K562 (cell line): ENCODE measurements around the gene PRTFDC1. TPM values are rescaled to one million over a fixed set of nuclear protein-coding genes. Genes with fewer than 3 reads are reported as not detected.
A peak's percentile ranks its signal among the peaks of the same experiment; 100 is the strongest.

Experiments used
- KDM5B ChIP-seq: fragments of 200-600 bp; sonication (generic); IDR thresholded peaks from 2 replicates; pipeline ENCODE4 v1.6.1; 2012; ENCODE audit warnings: low read depth, mild to moderate bottlenecking, moderate library complexity, low read length, control low read depth, inconsistent platforms; ENCODE audit not compliant: insufficient replicate concordance
- LEF1 ChIP-seq: fragments of 450-650 bp; IDR thresholded peaks from 2 replicates; pipeline ENCODE4 v1.6.1; 2016; ENCODE audit warnings: mild to moderate bottlenecking
- MCM2 ChIP-seq: fragments of 450-650 bp; IDR thresholded peaks from 2 replicates; pipeline ENCODE4 v1.6.1; 2017; ENCODE audit warnings: low read depth, mild to moderate bottlenecking
- NCOA2 ChIP-seq, 2 experiments: fragments of 450-650 bp; IDR thresholded peaks; 2 replicates each; pipeline ENCODE4 v1.6.1; 2018; ENCODE audit warnings: mild to moderate bottlenecking in 2 of 2, moderate library complexity in 1 of 2; ENCODE audit not compliant: partially characterized antibody in 2 of 2
- NFIX ChIP-seq: fragments of 250-450 bp; sonication (Bioruptor Pico); IDR thresholded peaks from 2 replicates; pipeline ENCODE4 v1.4.0; 2020; ENCODE audit warnings: low read depth, mild to moderate bottlenecking, moderate library complexity
- PHF21A ChIP-seq: fragments of 450-650 bp; IDR thresholded peaks from 2 replicates; pipeline ENCODE4 v1.6.1; 2017; ENCODE audit warnings: low read depth, borderline replicate concordance
- RHOXF2B ChIP-seq: fragments of 250-450 bp; sonication (Bioruptor Pico); conservative IDR thresholded peaks from 2 replicates; pipeline ENCODE4 v1.5.1; 2021
- SAP30 ChIP-seq: fragments of 200-600 bp; sonication (generic); IDR thresholded peaks from 2 replicates; pipeline ENCODE4 v1.6.1; 2012; ENCODE audit warnings: borderline replicate concordance, low read depth, mild to moderate bottlenecking, moderate library complexity, low read length, control low read depth, inconsistent platforms; ENCODE audit not compliant: insufficient read depth, poor library complexity, severe bottlenecking
- SIX5 ChIP-seq, 2 experiments: IDR thresholded peaks; 2 replicates each; pipeline ENCODE4 v1.6.1; 2011; ENCODE audit warnings: low read length in 2 of 2, borderline replicate concordance in 1 of 2, low read depth in 1 of 2, mild to moderate bottlenecking in 1 of 2, moderate library complexity in 1 of 2; ENCODE audit not compliant: insufficient read depth in 1 of 2
- STAT5B ChIP-seq: fragments of 250-450 bp; sonication (Bioruptor Pico); IDR thresholded peaks from 2 replicates; pipeline ENCODE4 v1.8.0; 2021; ENCODE audit warnings: mild to moderate bottlenecking, inconsistent platforms
- XRCC4 ChIP-seq: IDR thresholded peaks from one replicate; pipeline ENCODE4 v1.6.1; 2011; ENCODE audit not compliant: insufficient read depth, insufficient read length; ENCODE audit errors: extremely low read depth
- XRCC5 ChIP-seq: fragments of 200-400 bp; formaldehyde crosslinking; IDR thresholded peaks from 2 replicates; pipeline ENCODE4 v1.6.1; 2017; ENCODE audit warnings: low read depth, mild to moderate bottlenecking, low read length
- ZBTB49 ChIP-seq: sonication (generic); formaldehyde crosslinking; IDR thresholded peaks from 2 replicates; pipeline ENCODE4 v1.8.0; 2022; ENCODE audit warnings: missing genetic modification reagents, mild to moderate bottlenecking, borderline replicate concordance
- ZC3H8 ChIP-seq: fragments of 450-650 bp; IDR thresholded peaks from 2 replicates; pipeline ENCODE4 v1.6.1; 2017
- ZNF511 ChIP-seq: sonication (generic); formaldehyde crosslinking; IDR thresholded peaks from 2 replicates; pipeline ENCODE4 v1.8.0; 2022; ENCODE audit warnings: mild to moderate bottlenecking, missing genetic modification reagents
- polyA plus RNA-seq, 8 experiments: library from polyadenylated mRNA; depleted of rRNA in 4 of 8; stranded (reverse) in 5 of 8; unstranded in 3 of 8; fragments of >200 nt; fragmentation: Nextera tagmentation in 2 of 8; fragmentation: Illumina TruSeq in 1 of 8; extraction: Ambion mirVana in 2 of 8; extraction: Trizol in 1 of 8; gene quantifications; 2 replicates each; pipeline versions ENCODE4 v1.2.1 to v1.2.3, GENCODE V29; 2011 to 2014; ENCODE audit warnings: inconsistent platforms in 1 of 8, missing spikeins in 1 of 8
- total RNA-seq, 7 experiments: library from RNA; depleted of rRNA in 6 of 7; stranded (reverse); fragments of >200 nt in 6 of 7; fragmentation: Illumina TruSeq in 2 of 7; extraction: Trizol in 2 of 7; gene quantifications; 2 replicates each; pipeline versions ENCODE4 v1.2.1 to v1.2.3, GENCODE V29; 2011 to 2021; ENCODE audit warnings: low replicate concordance in 1 of 7
- TF ChIP-seq, protein P1 (sequence below), 2 experiments: fragments of 250-450 bp in 1 of 2; fragments of 450-650 bp in 1 of 2; sonication (Bioruptor Pico) in 1 of 2; IDR thresholded peaks; 2 replicates each; pipeline versions ENCODE4 v1.6.1 to v1.8.0; 2016 to 2021; ENCODE audit warnings: mild to moderate bottlenecking in 2 of 2, moderate library complexity in 2 of 2, missing compliant biosample characterization in 1 of 2, missing genetic modification characterization in 1 of 2
- TF ChIP-seq, protein P2 (sequence below): sonication (generic); formaldehyde crosslinking; IDR thresholded peaks from 2 replicates; pipeline ENCODE4 v1.8.0; 2022; ENCODE audit warnings: mild to moderate bottlenecking, missing genetic modification reagents, borderline replicate concordance
- TF ChIP-seq, protein P3 (sequence below), 2 experiments: fragments of 200-800 bp in 1 of 2; sonication (Bioruptor generic) in 1 of 2; sonication (generic) in 1 of 2; formaldehyde crosslinking in 1 of 2; IDR thresholded peaks in 1 of 2; conservative IDR thresholded peaks in 1 of 2; 2 replicates each; pipeline versions ENCODE4 v1.5.0 to v1.6.1; 2016 to 2020; ENCODE audit warnings: missing compliant biosample characterization in 1 of 2, missing genetic modification characterization in 1 of 2, missing genetic modification reagents in 1 of 2

The PRTFDC1 gene
- total and polyA plus RNA-seq, 9 of the 15 experiments (the other 6 are each of a cell fraction or from before 2014, with no cell fraction given): 7.0 to 27.6 (median 10.0) TPM

DNA sequence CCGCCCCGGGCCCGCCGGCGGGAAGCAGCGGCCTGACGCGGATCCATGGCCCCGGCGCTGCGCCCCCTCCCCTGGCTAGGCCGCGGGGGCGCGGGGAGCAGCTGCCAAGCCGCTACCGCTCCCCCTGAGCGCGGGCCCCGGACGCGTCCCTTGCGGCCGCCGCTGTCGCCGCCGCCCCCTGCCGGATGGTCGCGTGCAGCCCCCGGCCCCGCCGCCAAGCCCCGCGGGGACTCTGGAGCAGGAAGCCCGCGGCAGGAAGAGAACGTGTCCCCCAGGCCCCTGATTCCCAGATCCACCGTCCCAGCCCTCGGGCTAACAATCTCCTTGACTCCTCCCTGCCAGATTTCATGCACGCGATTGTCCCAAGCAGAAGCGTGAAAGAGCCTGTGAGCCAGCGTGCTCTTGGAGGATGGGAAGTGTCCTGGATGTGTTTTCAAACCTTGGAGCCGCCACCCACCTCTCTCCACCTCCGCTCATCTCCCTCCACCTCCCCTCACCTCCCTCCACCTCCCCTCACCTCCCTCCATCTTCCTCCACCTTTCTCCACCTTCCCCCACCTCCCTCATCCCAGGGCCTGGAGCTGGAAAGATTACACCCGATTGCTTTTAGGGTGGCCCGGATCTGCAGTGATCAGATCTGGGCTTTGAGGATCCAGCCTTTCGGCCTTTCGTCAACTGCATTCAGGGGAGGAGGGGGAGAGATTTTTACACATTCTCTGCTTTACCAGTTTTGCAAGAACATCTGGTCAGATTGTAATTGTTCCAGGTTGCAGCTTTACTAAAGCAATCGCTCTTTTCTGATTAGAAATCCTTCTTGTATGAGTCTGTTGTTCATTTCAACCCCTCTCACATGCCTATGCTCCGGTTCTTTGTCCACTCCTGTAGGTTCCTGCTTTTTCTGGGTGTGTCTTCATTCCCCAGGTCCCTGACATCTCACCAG, 570 bp upstream of the PRTFDC1 start (continued):
- no peak for TF ChIP-seq ZBTB49
- TF ChIP-seq, protein P1, sequence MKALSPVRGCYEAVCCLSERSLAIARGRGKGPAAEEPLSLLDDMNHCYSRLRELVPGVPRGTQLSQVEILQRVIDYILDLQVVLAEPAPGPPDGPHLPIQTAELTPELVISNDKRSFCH (CRISPR knock-in tag; IDR thresholded peaks at IDR 0.05): no peak
- TF ChIP-seq, protein P1 (tag; IDR thresholded peaks at IDR 0.05): no peak
- TF ChIP-seq, protein P2, sequence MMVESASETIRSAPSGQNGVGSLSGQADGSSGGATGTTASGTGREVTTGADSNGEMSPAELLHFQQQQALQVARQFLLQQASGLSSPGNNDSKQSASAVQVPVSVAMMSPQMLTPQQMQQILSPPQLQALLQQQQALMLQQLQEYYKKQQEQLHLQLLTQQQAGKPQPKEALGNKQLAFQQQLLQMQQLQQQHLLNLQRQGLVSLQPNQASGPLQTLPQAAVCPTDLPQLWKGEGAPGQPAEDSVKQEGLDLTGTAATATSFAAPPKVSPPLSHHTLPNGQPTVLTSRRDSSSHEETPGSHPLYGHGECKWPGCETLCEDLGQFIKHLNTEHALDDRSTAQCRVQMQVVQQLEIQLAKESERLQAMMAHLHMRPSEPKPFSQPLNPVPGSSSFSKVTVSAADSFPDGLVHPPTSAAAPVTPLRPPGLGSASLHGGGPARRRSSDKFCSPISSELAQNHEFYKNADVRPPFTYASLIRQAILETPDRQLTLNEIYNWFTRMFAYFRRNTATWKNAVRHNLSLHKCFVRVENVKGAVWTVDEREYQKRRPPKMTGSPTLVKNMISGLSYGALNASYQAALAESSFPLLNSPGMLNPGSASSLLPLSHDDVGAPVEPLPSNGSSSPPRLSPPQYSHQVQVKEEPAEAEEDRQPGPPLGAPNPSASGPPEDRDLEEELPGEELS (CRISPR knock-in tag): no peak
- no peak for TF ChIP-seq RHOXF2B (CRISPR knock-in tag)
- TF ChIP-seq KDM5B: peak; percentile 72
- no peak for TF ChIP-seq NFIX (CRISPR knock-in tag)
- no peak for TF ChIP-seq STAT5B (CRISPR knock-in tag)
- peak; percentile 50; the same call in 1 of the 2 replicates for TF ChIP-seq PHF21A
- no peak for TF ChIP-seq XRCC5
- TF ChIP-seq, protein P3, sequence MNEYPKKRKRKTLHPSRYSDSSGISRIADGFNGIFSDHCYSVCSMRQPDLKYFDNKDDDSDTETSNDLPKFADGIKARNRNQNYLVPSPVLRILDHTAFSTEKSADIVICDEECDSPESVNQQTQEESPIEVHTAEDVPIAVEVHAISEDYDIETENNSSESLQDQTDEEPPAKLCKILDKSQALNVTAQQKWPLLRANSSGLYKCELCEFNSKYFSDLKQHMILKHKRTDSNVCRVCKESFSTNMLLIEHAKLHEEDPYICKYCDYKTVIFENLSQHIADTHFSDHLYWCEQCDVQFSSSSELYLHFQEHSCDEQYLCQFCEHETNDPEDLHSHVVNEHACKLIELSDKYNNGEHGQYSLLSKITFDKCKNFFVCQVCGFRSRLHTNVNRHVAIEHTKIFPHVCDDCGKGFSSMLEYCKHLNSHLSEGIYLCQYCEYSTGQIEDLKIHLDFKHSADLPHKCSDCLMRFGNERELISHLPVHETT (CRISPR knock-in tag; conservative IDR thresholded peaks at IDR 0.05 in 1 of 2, IDR thresholded peaks at IDR 0.05 in 1 of 2): 0 out of 4 replicates have a peak, but pooled peaks of 1 of the 2 experiments have one; percentile 22
- TF ChIP-seq SIX5 (IDR thresholded peaks at IDR 0.05; ENCODE audit: borderline replicate concordance in 1 of 2, insufficient read depth in 1 of 2, low read depth in 1 of 2, low read length in 2 of 2): no peak
- no peak for TF ChIP-seq ZC3H8
- no peak for TF ChIP-seq ZNF511 (CRISPR knock-in tag)
- TF ChIP-seq NCOA2 (IDR thresholded peaks at IDR 0.05; ENCODE audit: partially characterized antibody in 2 of 2): no peak
- no peak for TF ChIP-seq LEF1
- TF ChIP-seq XRCC4: no peak
- TF ChIP-seq MCM2: no peak
- no peak for TF ChIP-seq SAP30
